Upper lobe of left lung (tissue), 4 donors: ENCODE data around the gene DIPK1A.

Experiments
- EP300 ChIP-seq, 4 donors: sonication (generic); formaldehyde crosslinking; IDR thresholded peaks; one replicate each; pipeline ENCODE4 v1.5.1; 2017; ENCODE audit warnings: antibody characterized with exemption in 4 of 4, control low read depth in 2 of 4
- POLR2A ChIP-seq, 4 donors: fragments of 450-650 bp; IDR thresholded peaks; one replicate each; pipeline ENCODE4 v1.5.1; 2016 to 2017; ENCODE audit warnings: antibody characterized with exemption in 4 of 4, mild to moderate bottlenecking in 2 of 4
- POLR2AphosphoS5 ChIP-seq, 2 donors: sonication (generic); formaldehyde crosslinking; IDR thresholded peaks; one replicate each; pipeline ENCODE4 v1.5.1; 2017; ENCODE audit warnings: antibody characterized with exemption in 2 of 2
- TF ChIP-seq, protein P1 (sequence below), 6 experiments: fragments of 450-650 bp in 4 of 6; fragments of 200-600 bp in 2 of 6; sonication (generic) in 2 of 6; IDR thresholded peaks; one replicate each; pipeline ENCODE4 v1.5.1; 2016 to 2019; ENCODE audit warnings: antibody characterized with exemption in 6 of 6

DNA sequence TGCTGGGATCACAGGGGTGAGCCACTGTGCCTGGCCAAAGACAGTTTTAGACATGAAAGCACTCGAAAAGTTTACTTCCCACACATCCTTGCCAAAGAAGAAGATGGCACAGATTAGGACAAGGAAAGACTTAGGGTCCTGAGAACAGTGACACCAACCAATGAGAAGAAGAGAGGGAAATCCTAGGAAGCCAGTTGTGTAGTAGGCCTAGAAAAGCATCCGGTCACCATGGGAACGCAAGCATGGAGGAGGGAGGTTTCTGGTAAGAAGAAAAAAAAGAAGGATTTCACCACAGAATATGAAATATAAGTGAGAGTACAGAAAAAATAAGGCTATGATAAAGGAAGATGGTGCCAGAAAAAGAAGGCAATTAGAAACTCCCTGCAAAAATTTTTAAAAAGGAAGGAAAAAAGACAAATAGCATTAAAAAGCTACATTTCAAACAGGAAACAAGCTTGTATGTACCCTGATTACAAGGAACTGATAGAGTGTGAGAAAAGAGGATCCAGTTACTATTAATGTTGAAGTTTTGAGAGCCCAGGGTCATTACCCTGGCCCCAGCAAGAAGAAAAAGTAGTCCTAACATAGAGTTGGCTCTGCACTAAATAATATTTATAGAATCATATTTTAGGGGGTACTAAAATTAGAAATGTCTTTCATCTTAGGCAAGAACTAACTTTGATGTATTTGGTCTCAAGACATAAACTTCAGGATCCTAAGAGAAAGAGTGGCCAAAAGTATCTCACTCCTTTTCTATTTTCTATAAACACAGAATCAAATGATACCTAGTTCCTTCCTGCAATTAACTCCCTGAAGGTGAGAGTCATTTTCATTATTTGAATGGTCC lies 16.1 kb downstream of the DIPK1A start:
- TF ChIP-seq POLR2AphosphoS5 (IDR thresholded peaks at IDR 0.05) (no peak), POLR2A (IDR thresholded peaks at IDR 0.05) (no peak), EP300 (IDR thresholded peaks at IDR 0.05) (no peak)
- TF ChIP-seq, protein P1, sequence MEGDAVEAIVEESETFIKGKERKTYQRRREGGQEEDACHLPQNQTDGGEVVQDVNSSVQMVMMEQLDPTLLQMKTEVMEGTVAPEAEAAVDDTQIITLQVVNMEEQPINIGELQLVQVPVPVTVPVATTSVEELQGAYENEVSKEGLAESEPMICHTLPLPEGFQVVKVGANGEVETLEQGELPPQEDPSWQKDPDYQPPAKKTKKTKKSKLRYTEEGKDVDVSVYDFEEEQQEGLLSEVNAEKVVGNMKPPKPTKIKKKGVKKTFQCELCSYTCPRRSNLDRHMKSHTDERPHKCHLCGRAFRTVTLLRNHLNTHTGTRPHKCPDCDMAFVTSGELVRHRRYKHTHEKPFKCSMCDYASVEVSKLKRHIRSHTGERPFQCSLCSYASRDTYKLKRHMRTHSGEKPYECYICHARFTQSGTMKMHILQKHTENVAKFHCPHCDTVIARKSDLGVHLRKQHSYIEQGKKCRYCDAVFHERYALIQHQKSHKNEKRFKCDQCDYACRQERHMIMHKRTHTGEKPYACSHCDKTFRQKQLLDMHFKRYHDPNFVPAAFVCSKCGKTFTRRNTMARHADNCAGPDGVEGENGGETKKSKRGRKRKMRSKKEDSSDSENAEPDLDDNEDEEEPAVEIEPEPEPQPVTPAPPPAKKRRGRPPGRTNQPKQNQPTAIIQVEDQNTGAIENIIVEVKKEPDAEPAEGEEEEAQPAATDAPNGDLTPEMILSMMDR (IDR thresholded peaks at IDR 0.05): no peak
